HG03460 (cell line): ENCODE measurements around the gene AMFR.

Experiments
- ATAC-seq: cut with Tn5 transposase; IDR thresholded peaks from one replicate; pipeline ENCODE4 v1.9.1; 2021; ENCODE audit not compliant: unreplicated experiment

AMFR gene

DNA sequence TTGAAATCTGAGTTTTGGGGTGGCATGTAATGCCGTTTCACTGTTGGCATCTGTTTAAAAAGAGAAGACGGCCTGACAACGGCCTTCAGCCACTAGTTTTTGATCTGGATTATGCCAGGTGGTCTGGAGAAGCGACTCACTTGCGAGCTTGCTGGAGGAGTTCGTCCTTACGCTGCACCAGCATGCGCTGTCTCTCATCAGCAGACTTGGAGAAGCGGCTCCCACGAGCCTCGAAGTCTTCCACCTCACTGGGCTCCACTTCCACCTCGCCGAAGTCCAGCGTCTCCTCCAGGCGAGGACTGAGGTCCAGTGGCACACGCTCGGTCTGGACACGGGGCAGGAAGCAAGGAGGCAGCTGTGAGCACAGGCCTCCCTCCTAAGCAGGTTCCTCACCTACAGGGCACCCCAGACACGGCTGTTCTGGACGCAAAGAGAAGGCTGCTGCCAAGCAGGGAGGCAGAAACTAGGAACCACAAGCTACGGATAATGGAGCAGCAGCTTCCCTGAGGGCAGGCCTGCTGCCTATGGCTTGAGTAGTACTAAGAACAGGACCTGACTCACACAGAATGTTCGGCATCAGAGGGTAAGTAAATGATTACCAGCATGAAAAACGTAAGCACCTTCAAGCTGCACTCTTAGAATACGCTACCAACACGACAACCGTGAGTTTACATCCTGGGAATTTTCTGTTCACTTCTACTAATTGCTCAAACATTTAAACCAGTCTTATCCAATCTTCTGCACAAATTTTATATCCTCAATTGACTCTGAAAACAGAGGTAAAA is 61.4 kb downstream of the AMFR start:
- ATAC-seq, result no peak

DNA sequence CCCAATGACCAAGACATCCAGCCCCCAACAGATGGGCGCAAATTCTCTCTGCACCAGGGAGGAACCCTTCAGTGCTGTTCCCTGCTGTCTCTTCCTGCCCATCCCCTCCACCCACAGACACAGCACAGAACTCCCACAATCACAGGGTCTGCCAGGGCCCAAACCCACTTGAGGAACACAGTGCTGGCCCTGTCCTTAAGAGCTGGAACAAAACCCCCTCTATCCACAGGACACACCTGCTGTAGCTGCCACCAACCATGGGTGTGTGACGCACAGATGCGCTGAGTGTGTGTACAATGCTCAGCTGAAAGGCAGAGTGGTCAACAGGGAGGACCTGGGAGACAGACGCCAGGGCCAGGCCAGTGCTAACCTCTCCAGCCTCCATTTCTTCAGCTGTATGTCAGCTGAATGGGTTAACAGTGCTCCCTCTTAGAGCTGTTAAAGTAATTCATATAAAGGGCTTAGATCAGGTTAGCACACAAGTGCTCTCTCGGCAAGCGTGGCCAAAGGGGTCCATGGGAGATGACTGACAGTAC is 62.1 kb downstream of the AMFR start:
- ATAC-seq, result no peak

- no peak for ATAC-seq
Measured at GRCh38 chr16:56362706-56363105, 62.6 kb downstream of the AMFR start.

- no peak for ATAC-seq
Measured at GRCh38 chr16:56362057-56362655, 63.2 kb downstream of the AMFR start.

DNA sequence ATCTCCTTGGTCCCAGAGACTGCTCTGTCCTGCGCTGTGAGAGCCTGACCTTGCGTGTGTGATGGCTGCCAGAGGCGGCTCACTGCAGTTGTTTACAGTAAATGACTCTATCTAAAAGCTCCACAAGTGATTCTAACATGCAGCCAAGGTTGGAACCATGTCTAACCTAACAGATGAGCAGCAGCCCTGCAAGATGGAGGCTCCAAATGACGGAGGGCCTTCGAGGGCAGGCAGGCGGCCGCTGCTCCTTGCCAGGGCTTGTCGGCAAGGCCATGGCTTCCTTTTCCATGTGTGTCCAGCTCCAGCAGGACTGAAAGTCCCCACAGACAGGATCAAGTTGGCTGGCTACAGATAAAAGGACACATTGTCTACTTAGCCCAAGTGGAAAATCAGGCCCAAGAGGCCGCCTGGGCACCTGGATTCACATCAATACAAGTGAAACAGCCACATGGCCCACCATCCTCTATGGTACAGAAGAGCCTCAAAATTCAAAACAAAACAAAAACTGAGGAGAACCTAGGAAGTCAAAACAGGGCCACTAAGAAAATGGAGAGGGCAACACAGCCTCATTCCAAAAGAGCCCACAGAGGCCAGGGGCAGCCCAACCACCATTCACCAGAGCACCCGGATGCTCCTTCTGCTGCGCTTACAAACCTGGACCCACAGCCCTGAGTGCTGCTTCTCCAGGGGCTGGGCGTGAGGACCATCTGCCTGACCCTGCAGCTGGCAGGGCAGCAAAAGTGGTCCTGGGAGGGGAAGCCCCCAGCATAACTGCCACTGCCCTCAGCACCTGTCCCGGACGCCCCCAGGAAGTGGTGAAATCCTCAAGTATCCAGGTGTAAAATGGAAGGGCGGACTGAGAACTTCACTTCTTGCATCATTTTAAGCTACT is 65.0 kb downstream of the AMFR start:
- ATAC-seq, result no peak

- ATAC-seq, result no peak
Measured at GRCh38 chr16:56357765-56358322, 67.5 kb downstream of the AMFR start.

GRCh38 chr16:56357241-56357764 is 68.0 kb downstream of the AMFR start:
- no peak for ATAC-seq

GRCh38 chr16:56356276-56357240 is 68.8 kb downstream of the AMFR start:
- ATAC-seq, result peak; percentile 92

DNA sequence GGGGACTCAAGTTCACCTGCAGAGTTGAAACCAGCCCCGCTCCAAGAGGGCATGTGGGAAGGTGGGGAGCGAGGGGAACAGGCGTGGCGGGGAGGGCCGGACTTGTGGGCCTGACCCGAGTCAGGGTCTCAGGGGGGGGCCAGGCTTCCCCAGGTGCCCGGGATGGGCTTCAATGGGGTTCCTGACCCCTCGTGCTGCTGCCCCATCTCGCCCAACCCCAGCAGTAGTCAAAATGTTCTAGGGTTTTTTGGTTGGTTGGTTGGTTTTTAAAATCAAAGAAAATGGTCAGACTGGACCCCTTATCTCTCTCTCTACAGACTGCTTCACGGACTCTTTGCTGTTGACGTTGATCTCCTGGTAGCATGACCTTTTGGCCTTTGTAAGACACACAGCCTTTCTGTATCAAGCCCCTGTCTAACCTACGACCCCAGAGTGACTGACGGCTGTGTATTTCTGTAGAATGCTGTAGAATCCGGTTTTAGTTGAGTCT is 69.5 kb downstream of the AMFR start:
- ATAC-seq, result no peak

GRCh38 chr16:56355221-56355620 is 70.1 kb downstream of the AMFR start:
- ATAC-seq, result no peak

GRCh38 chr16:56354746-56355145 is 70.6 kb downstream of the AMFR start:
- ATAC-seq, result no peak

DNA sequence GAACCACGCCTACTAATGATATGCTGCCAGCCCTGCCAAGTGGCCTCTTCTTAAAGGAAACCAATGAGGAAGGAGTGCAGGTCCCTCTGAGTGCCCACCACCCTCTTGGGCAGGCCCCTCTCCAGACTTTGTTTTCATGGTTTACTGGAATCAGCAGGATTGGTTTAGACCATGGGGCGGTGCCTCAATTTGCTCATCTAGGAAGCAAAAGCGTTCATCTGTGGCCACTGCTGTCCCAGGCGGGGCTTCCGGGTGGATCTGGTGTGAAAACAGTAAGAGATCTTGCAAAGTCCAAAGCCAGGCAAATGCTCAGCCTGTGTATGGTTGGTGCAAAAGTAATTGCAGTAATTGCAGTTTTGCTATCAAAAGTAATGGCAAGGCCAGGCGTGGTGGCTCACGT is 71.3 kb downstream of the AMFR start:
- no peak for ATAC-seq

DNA sequence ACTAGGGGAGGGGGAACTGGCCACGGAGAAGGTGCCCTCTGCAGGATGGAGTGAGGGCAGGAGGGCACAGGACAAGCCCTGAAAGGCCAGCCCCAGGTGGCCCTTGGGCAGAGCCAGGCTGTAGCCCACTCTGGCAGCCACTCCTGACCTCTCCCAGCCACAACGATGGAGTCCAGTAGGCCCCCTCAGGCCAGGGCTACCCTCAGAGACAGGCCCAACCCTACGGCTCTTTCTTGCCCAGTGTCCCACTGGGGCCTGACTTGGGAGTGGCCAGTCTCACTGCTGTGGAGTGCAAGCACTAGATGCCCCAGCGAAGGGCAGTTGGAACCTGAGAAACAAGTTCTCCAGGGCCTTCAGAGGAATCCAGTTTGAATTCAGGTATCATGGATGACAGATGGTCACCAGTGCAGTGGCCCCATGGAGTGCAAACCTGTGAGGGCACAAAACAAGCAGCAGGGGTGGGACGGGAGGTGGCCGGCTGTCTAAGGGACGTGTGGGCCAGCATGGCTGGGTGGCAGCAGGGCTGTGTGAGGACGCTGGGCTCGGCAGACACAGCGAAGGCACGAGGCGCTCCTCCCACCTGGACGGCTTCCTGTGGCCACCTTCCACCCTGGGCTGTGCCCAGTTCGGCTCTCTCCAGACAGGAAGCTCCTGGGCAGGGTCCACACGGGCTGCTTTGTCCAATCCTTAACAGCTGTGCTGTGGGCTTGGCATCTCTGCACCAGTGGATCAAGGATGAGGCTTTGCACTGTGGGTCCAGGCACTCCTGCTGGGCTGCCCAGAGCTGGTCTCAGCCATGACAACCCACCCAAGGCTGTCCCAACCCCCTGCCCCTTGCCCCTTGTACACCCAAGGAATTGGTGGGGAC is 72.1 kb downstream of the AMFR start:
- ATAC-seq, result no peak

DNA sequence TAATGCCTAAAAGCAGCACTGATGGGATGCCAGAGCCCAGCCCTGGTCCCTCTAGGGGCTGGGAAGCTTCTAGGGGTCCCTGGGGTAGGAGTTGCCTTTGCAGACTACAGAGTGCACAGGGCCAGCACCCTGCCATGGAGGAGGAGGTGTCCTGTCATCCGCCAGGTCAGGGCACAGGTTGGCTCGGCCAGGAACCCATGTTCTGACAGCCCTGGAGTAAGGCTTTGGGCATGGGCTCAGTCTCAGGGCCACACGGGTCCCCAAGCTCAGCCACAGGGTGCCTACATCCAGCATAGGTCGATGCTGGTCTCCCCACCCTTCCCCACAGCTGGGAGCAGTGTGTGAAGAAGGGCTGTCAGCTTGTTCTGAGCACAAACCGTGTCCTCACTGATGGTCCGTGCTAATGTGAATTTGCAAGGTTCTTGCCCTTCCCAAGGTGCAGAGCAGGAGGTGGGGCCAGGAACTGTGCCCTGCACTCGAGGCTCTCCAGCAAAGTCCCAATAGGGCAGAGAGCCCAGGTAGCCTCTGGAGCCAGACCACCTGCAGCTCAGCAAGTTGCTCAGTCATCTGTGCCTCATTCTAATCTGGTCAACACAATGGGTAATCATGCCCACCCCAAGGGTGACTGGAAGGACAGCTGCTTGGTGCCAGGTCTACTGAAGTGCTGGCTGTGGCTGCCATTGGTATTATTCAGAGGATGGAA is 72.8 kb downstream of the AMFR start:
- no peak for ATAC-seq

DNA sequence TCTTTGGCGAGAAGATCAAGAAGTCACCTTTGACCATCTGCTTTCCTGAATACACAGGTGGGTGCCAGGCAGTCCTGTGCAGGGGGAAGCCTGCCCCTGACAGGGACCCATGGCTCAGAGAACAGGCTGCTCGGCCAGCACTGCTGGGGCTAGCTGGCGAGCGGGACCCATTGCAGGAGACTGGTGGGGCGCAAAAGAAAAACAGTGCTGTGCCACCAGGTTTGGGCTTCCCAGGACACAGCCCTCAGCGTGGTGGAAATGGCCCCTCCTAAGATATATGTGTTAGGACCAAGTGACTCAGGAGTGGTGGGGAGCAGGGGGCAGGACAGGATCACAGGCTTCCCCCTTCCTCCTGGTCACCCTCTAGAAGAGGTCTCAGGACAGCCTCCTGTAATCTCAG is 73.9 kb downstream of the AMFR start:
- no peak for ATAC-seq

GRCh38 chr16:56350491-56351405 is 74.6 kb downstream of the AMFR start:
- ATAC-seq, result no peak

- ATAC-seq, result no peak
Measured at GRCh38 chr16:56349711-56350161, 75.6 kb downstream of the AMFR start.
